Fibroblast of lung (primary cell): ENCODE data around the gene RUBCN. TPM values are rescaled to one million over a fixed set of nuclear protein-coding genes. Genes with fewer than 3 reads are reported as not detected.

Experiments used
- DNase-seq, 2 donors: peaks; one replicate each; pipeline versions ENCODE4 v3.0.0 to v3.0.0-alpha.2; 2010; ENCODE audit warnings: low read depth in 2 of 2
- H2AFZ ChIP-seq: 2 replicates; pipeline ENCODE4 v1.5.1; 2012; ENCODE audit warnings: low read length, control low read depth, inconsistent platforms
- H3K27ac ChIP-seq: 2 replicates; pipeline ENCODE4 v1.5.1; 2011; ENCODE audit warnings: low read length, control low read depth; ENCODE audit not compliant: insufficient read depth
- H3K27me3 ChIP-seq: 2 replicates; pipeline ENCODE4 v1.5.1; 2011; ENCODE audit warnings: mild to moderate bottlenecking, low read length; ENCODE audit not compliant: control insufficient read depth, insufficient read depth
- H3K36me3 ChIP-seq: 2 replicates; pipeline ENCODE4 v1.5.1; 2011; ENCODE audit warnings: low read length; ENCODE audit not compliant: control insufficient read depth, insufficient read depth
- H3K4me1 ChIP-seq: 2 replicates; pipeline ENCODE4 v1.5.1; 2011; ENCODE audit warnings: low read length; ENCODE audit not compliant: control insufficient read depth, insufficient read depth; ENCODE audit errors: extremely low read depth
- H3K4me2 ChIP-seq: 2 replicates; pipeline ENCODE4 v1.5.1; 2011; ENCODE audit warnings: low read length, control low read depth; ENCODE audit not compliant: insufficient read depth; ENCODE audit errors: extremely low read depth
- H3K4me3 ChIP-seq, 4 experiments: fragments of 200-600 bp in 1 of 4; sonication (generic) in 1 of 4; replicated peaks in 1 of 4; 2 replicates each; pipeline ENCODE4 v1.5.1; 2011 to 2016; ENCODE audit warnings: low read length in 4 of 4, low read depth in 3 of 4, mild to moderate bottlenecking in 3 of 4, control low read depth in 2 of 4, inconsistent platforms in 1 of 4, mixed read lengths in 1 of 4; ENCODE audit not compliant: insufficient read depth in 1 of 4; ENCODE audit errors: control extremely low read depth in 1 of 4
- H3K79me2 ChIP-seq: 2 replicates; pipeline ENCODE4 v1.5.1; 2012; ENCODE audit warnings: mild to moderate bottlenecking, low read length, inconsistent platforms; ENCODE audit not compliant: control insufficient read depth, insufficient read depth
- H3K9ac ChIP-seq: 2 replicates; pipeline ENCODE4 v1.5.1; 2011; ENCODE audit warnings: mild to moderate bottlenecking, low read length, control low read depth; ENCODE audit not compliant: insufficient read depth
- H3K9me3 ChIP-seq: 2 replicates; pipeline ENCODE4 v1.5.1; 2012; ENCODE audit warnings: low read depth, low read length; ENCODE audit not compliant: control insufficient read depth, insufficient read depth
- H4K20me1 ChIP-seq: 2 replicates; pipeline ENCODE4 v1.5.1; 2011; ENCODE audit warnings: low read length; ENCODE audit not compliant: control insufficient read depth, insufficient read depth; ENCODE audit errors: extremely low read depth
- CTCF ChIP-seq, 2 donors: IDR thresholded peaks in 1 of 2; conservative IDR thresholded peaks in 1 of 2; 1 replicate in 1 of 2; 2 replicates in 1 of 2; pipeline ENCODE4 v1.5.1; 2011 to 2012; ENCODE audit warnings: low read length in 2 of 2, control low read depth in 1 of 2, inconsistent platforms in 1 of 2, low read depth in 1 of 2, mild to moderate bottlenecking in 1 of 2
- EZH2 ChIP-seq: IDR thresholded peaks from 2 replicates; pipeline ENCODE4 v1.5.1; 2012; ENCODE audit warnings: low read length, control low read depth, mild to moderate bottlenecking; ENCODE audit errors: missing control alignments
- polyA plus RNA-seq, 2 donors: library from polyadenylated mRNA; depleted of rRNA in 1 of 2; stranded (reverse) in 1 of 2; unstranded in 1 of 2; fragments of >200 nt; gene quantifications; 2 replicates each; pipeline ENCODE4 v1.2.1, GENCODE V29; 2011 to 2012; ENCODE audit warnings: missing spikeins in 1 of 2
- total RNA-seq: library from RNA; depleted of rRNA; stranded (reverse); fragments of >200 nt; gene quantifications from 2 replicates; pipeline ENCODE4 v1.2.1, GENCODE V29; 2014

Gene RUBCN
- total and polyA plus RNA-seq, 2 donors (not counting 1 experiment from before 2014, with no cell fraction given) = 13.0 to 15.2 TPM

GRCh38 chr3:197690754-197691153 lies 46.0 kb downstream of the RUBCN start:
- no peak overlapping the region for H2AFZ ChIP-seq
- H3K9ac ChIP-seq = no peak overlapping the region
- no peak overlapping the region for H3K4me3 ChIP-seq
- H3K4me2 ChIP-seq = no peak overlapping the region
- peaks cover 6% of the 10 kb centered on the region for H3K36me3 ChIP-seq
- H3K79me2 ChIP-seq = no peaks in the 10 kb centered on the region
- no peak overlapping the region for H3K27ac ChIP-seq
- no peaks in the 10 kb centered on the region for H3K4me1 ChIP-seq
- H4K20me1 ChIP-seq = no peaks in the 10 kb centered on the region
- H3K27me3 ChIP-seq = no peaks in the 10 kb centered on the region
- H3K9me3 ChIP-seq = no peaks in the 10 kb centered on the region
- DNase-seq = no peak
- TF ChIP-seq CTCF (conservative IDR thresholded peaks at IDR 0.05 in 1 of 2, IDR thresholded peaks at IDR 0.05 in 1 of 2; ENCODE audit: low read depth in 1 of 2, low read length in 2 of 2) = no peak
- no peak for TF ChIP-seq EZH2

GRCh38 chr3:197687570-197687969 lies 49.1 kb downstream of the RUBCN start:
- no peak for TF ChIP-seq CTCF (conservative IDR thresholded peaks at IDR 0.05 in 1 of 2, IDR thresholded peaks at IDR 0.05 in 1 of 2; ENCODE audit: low read depth in 1 of 2, low read length in 2 of 2)
- TF ChIP-seq EZH2 = no peak
- Histone ChIP-seq H3K4me1 (no peaks in the 10 kb centered on the region), H3K9me3 (no peaks in the 10 kb centered on the region), H3K27me3 (no peaks in the 10 kb centered on the region), H4K20me1 (no peaks in the 10 kb centered on the region), H3K79me2 (no peaks in the 10 kb centered on the region), H3K4me2 (no peak overlapping the region), H3K27ac (no peak overlapping the region), H2AFZ (no peak overlapping the region), H3K4me3 (no peak overlapping the region), H3K9ac (no peak overlapping the region), H3K36me3 (peaks cover 13% of the 10 kb centered on the region)
- no peak for DNase-seq

- Histone ChIP-seq H3K4me3 (no peak overlapping the region), H3K9me3 (no peaks in the 10 kb centered on the region), H3K36me3 (peaks cover 12% of the 10 kb centered on the region), H4K20me1 (no peaks in the 10 kb centered on the region), H2AFZ (no peak overlapping the region), H3K27me3 (no peaks in the 10 kb centered on the region), H3K27ac (no peak overlapping the region), H3K4me2 (no peak overlapping the region), H3K79me2 (no peaks in the 10 kb centered on the region), H3K4me1 (no peaks in the 10 kb centered on the region), H3K9ac (no peak overlapping the region)
- TF ChIP-seq CTCF (conservative IDR thresholded peaks at IDR 0.05 in 1 of 2, IDR thresholded peaks at IDR 0.05 in 1 of 2; ENCODE audit: low read depth in 1 of 2, low read length in 2 of 2) (no peak), EZH2 (no peak)
- no peak for DNase-seq
Observed at GRCh38 chr3:197686899-197687298, 49.8 kb downstream of the RUBCN start.
